HEK293T (cell line): ENCODE measurements around the gene ADAMTS17.

Experiments used
- ELF4 ChIP-seq: fragments of 450-650 bp; IDR thresholded peaks from 2 replicates; pipeline ENCODE4 v1.6.1; 2017; ENCODE audit warnings: antibody characterized with exemption
- HDGF ChIP-seq: fragments of 450-650 bp; IDR thresholded peaks from 2 replicates; pipeline ENCODE4 v1.6.1; 2017; ENCODE audit warnings: antibody characterized with exemption, borderline replicate concordance
- SP1 ChIP-seq: fragments of 450-650 bp; IDR thresholded peaks from 2 replicates; pipeline ENCODE4 v1.6.1; 2017
- SUZ12 ChIP-seq: fragments of 450-650 bp; IDR thresholded peaks from 2 replicates; pipeline ENCODE4 v1.6.1; 2016; ENCODE audit warnings: mild to moderate bottlenecking
- TARDBP ChIP-seq: fragments of 450-650 bp; IDR thresholded peaks from 2 replicates; pipeline ENCODE4 v1.6.1; 2016
- ZNF384 ChIP-seq: fragments of 450-650 bp; IDR thresholded peaks from 2 replicates; pipeline ENCODE4 v1.6.1; 2016

DNA sequence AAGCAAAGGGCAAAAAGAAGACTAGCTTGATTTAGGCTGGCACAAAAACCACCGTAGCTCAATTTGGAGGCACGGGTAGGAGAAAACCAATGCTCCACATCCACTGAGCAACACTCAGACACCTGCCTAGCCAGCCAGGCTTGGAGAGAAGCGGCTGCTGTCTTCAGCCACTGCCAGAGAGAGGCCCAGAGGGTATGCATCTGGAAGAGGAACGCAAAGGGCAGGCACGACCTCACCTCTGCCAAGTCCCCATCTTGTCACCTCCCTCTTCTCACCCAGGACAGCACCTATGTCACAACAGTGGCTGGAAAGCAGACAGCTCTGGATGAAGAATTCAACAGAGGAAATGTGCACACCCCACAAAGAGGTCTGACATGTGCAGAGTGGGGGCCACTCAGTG lies 93.5 kb downstream of the ADAMTS17 start:
- TF ChIP-seq TARDBP (no peak), ZNF384 (no peak), SUZ12 (no peak), ELF4 (no peak), HDGF (no peak), SP1 (no peak)
